Transverse colon (tissue), 4 donors: Measurements from ENCODE around the gene PCCB. TPM values are rescaled to one million over a fixed set of nuclear protein-coding genes. Genes with fewer than 3 reads are reported as not detected.

Experiments
- DNase-seq: peaks from one replicate; pipeline ENCODE4 v3.0.0-alpha.2; 2019
- H3K27ac ChIP-seq, 4 donors: fragments of 200-600 bp; sonication (generic); 2 replicates each; pipeline ENCODE4 v1.5.1; 2016 to 2018; ENCODE audit warnings: inconsistent platforms in 4 of 4
- H3K27me3 ChIP-seq: fragments of 200-600 bp; sonication (generic); 2 replicates; pipeline ENCODE4 v1.5.1; 2017; ENCODE audit warnings: inconsistent platforms
- H3K36me3 ChIP-seq, 4 donors: fragments of 200-600 bp; sonication (generic); 2 replicates each; pipeline ENCODE4 v1.5.1; 2017 to 2019; ENCODE audit warnings: inconsistent platforms in 4 of 4
- H3K4me1 ChIP-seq, 4 donors: fragments of 200-600 bp; sonication (generic); 2 replicates each; pipeline ENCODE4 v1.5.1; 2017 to 2020; ENCODE audit warnings: inconsistent platforms in 4 of 4
- H3K4me3 ChIP-seq, 4 donors: fragments of 200-600 bp; sonication (generic); 1 replicate in 1 of 4; 2 replicates in 3 of 4; pipeline versions ENCODE4 v1.5.1 to v1.6.1; 2017 to 2019; ENCODE audit warnings: inconsistent platforms in 4 of 4
- H3K9me3 ChIP-seq, 2 donors: fragments of 200-600 bp; sonication (generic); 2 replicates each; pipeline ENCODE4 v1.5.1; 2017 to 2019; ENCODE audit warnings: inconsistent platforms in 2 of 2
- EP300 ChIP-seq: sonication (generic); formaldehyde crosslinking; IDR thresholded peaks from one replicate; pipeline ENCODE4 v1.6.1; 2017; ENCODE audit warnings: antibody characterized with exemption, low read depth
- POLR2A ChIP-seq: fragments of 450-650 bp; IDR thresholded peaks from one replicate; pipeline ENCODE4 v1.6.1; 2016; ENCODE audit warnings: antibody characterized with exemption, mild to moderate bottlenecking, moderate library complexity
- POLR2AphosphoS5 ChIP-seq, 3 donors: sonication (generic); formaldehyde crosslinking; IDR thresholded peaks; one replicate each; pipeline ENCODE4 v1.6.1; 2016; ENCODE audit warnings: antibody characterized with exemption in 3 of 3
- WGBS, 2 donors: methylation state at CpG; one replicate each; pipeline ENCODE4 v1.1.5; 2018; ENCODE audit warnings: low coverage in 1 of 2; 5-methylcytosine and 5-hydroxymethylcytosine counted together
- in situ Hi-C, 4 donors: fragments of 200-750 bp; cut with MboI; loops; one replicate each; pipeline versions ENCODE4 v1.15.0 to v1.15.1; 2017; ENCODE audit warnings: low sequenced_read_pairs in 3 of 4, low pct_ligation_motif_present in 1 of 4, low pct_unique_long_range_greater_than_20kb in 1 of 4
- intact Hi-C: fragments of 100-400 bp; cut with DNase I; formaldehyde crosslinking; loops from one replicate; pipeline ENCODE4 v1.15.1; 2023; ENCODE audit warnings: low total_unique reads
- total RNA-seq, 4 donors: library from RNA; depleted of rRNA; stranded (reverse); fragments of >200 nt; gene quantifications; one replicate each; pipeline ENCODE4 v1.1.0, GENCODE V29; 2016
- TF ChIP-seq, protein P1 (sequence below), 5 experiments: fragments of 200-600 bp in 3 of 5; fragments of 450-650 bp in 2 of 5; sonication (generic) in 3 of 5; IDR thresholded peaks; 1 replicate in 2 of 5; 2 replicates in 3 of 5; pipeline ENCODE4 v1.5.1; 2016 to 2017; ENCODE audit warnings: antibody characterized with exemption in 5 of 5, inconsistent platforms in 3 of 5, mild to moderate bottlenecking in 2 of 5, moderate library complexity in 1 of 5

The PCCB gene
- total RNA-seq, 4 donors from 2014 or later = 5.2 to 63.1 (median 48.0) TPM

DNA sequence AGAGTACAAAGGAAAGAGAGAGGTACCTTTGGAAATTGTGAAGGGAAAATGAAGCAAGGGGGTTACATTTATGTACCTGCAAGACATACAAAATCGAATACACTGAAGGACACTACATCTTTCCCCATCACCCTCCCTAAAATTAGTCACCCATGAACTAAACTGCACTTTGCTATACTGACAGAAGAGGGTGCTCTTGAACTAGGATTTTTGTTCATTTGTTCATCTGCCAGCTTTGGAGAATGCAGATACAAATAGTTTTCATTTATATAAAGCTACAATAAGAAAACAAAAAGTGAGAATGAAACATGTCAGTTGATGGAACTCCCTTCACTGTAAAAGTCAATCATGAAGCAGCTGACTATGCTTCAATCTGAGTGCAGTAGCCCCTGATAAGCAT lies 55.7 kb downstream of the PCCB start:
- peaks cover 0 to 5% (median 0%) of the 10 kb centered on the region in 4 donors for H3K36me3 ChIP-seq
- no peaks in the 10 kb centered on the region for H3K27me3 ChIP-seq
- in situ Hi-C loops = no loop called here
- H3K4me3 ChIP-seq = no peak overlapping the region
- H3K9me3 ChIP-seq = no peaks in the 10 kb centered on the region
- no peaks in the 10 kb centered on the region for H3K4me1 ChIP-seq
- no peak for DNase-seq
- intact Hi-C loops = no loop called here
- no peak for TF ChIP-seq EP300
- no peak for TF ChIP-seq POLR2A
- TF ChIP-seq, protein P1, sequence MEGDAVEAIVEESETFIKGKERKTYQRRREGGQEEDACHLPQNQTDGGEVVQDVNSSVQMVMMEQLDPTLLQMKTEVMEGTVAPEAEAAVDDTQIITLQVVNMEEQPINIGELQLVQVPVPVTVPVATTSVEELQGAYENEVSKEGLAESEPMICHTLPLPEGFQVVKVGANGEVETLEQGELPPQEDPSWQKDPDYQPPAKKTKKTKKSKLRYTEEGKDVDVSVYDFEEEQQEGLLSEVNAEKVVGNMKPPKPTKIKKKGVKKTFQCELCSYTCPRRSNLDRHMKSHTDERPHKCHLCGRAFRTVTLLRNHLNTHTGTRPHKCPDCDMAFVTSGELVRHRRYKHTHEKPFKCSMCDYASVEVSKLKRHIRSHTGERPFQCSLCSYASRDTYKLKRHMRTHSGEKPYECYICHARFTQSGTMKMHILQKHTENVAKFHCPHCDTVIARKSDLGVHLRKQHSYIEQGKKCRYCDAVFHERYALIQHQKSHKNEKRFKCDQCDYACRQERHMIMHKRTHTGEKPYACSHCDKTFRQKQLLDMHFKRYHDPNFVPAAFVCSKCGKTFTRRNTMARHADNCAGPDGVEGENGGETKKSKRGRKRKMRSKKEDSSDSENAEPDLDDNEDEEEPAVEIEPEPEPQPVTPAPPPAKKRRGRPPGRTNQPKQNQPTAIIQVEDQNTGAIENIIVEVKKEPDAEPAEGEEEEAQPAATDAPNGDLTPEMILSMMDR (IDR thresholded peaks at IDR 0.05) = no peak
- no peak for TF ChIP-seq POLR2AphosphoS5 (IDR thresholded peaks at IDR 0.05)
- no peak overlapping the region for H3K27ac ChIP-seq
- 82% methylated on average over 1 of the region's 1 CpG; no CpG with 5 or more reads in 1 of the 2 donors for WGBS, 2 donors

DNA sequence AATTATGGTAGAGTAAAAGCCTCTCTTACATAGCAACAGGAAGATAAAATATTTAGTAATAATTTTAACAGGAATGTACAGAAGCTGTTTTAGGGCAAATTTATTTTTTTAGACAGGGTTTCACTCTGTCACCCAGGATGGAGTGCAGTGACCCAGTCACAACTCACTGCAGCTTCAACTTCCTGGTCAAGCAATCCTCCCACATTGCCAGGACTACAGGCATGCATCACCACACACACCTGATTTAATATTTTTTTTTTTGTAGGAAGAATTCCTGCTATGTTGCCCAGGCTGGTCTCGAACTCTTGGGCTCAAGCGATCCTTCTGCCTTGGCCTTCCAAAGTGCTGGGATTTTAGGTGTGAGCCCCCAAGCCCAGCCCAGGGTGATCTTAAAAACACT lies 61.1 kb downstream of the PCCB start:
- TF ChIP-seq POLR2AphosphoS5 (IDR thresholded peaks at IDR 0.05) (no peak), EP300 (no peak), POLR2A (no peak)
- TF ChIP-seq, protein P1 (IDR thresholded peaks at IDR 0.05) = no peak
- H3K4me1 ChIP-seq = no peaks in the 10 kb centered on the region
- DNase-seq = no peak
- H3K4me3 ChIP-seq = no peak overlapping the region
- WGBS, 2 donors = 95% methylated on average over 2 of the region's 2 CpGs; no CpG with 5 or more reads in 1 of the 2 donors
- no peak overlapping the region for H3K27ac ChIP-seq
- H3K27me3 ChIP-seq = no peaks in the 10 kb centered on the region
- H3K36me3 ChIP-seq = peaks cover 0 to 5% (median 0%) of the 10 kb centered on the region in 4 donors
- in situ Hi-C loops = no loop called here
- H3K9me3 ChIP-seq = no peaks in the 10 kb centered on the region
- intact Hi-C loops = no loop called here

- no peak for TF ChIP-seq EP300
- no peak for TF ChIP-seq POLR2A
- TF ChIP-seq POLR2AphosphoS5 (IDR thresholded peaks at IDR 0.05) = no peak
- TF ChIP-seq, protein P1 (IDR thresholded peaks at IDR 0.05) = no peak
- Histone ChIP-seq H3K4me1 (no peaks in the 10 kb centered on the region), H3K36me3 (peaks cover 0 to 5% (median 0%) of the 10 kb centered on the region in 4 donors), H3K4me3 (no peak overlapping the region), H3K27ac (no peak overlapping the region), H3K27me3 (no peaks in the 10 kb centered on the region), H3K9me3 (no peaks in the 10 kb centered on the region)
- 92 to 93% methylated on average over 5 of the region's 5 CpGs for WGBS, 2 donors
- intact Hi-C loops = no loop called here
- in situ Hi-C loops = no loop called here
- DNase-seq = no peak
These were observed 61.8 kb downstream of the PCCB start for GRCh38 chr3:136311968-136312367.

DNA sequence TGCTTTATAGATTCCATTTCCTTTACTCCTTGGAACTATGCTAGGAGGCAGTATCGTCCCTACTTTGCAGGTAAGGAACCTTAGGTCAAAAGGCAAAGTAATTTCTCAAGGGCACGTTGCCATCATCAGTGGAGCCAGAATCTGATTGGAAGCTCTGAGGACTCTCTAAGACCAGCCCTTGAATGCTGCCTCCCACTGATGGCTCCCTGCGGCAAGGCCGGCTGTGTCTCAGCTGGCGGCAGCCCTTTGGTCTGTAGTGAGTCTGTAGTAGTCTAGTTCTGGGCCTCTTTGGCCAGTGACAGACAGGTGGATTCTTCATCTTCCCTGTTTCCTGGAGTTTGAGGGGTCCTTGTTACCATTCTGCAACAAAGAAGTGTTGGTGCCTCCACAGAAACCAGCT lies 76.2 kb downstream of the PCCB start:
- no peaks in the 10 kb centered on the region for H3K4me1 ChIP-seq
- WGBS, 2 donors = 98 to 100% methylated on average over 2 to 5 of the region's 5 CpGs
- intact Hi-C loops = no loop called here
- no peak overlapping the region for H3K27ac ChIP-seq
- in situ Hi-C loops = no loop called here
- no peak overlapping the region for H3K4me3 ChIP-seq
- peaks cover 15 to 20% of the 10 kb centered on the region in 2 donors for H3K9me3 ChIP-seq
- peaks cover 0 to 15% (median 8%) of the 10 kb centered on the region in 4 donors for H3K36me3 ChIP-seq
- no peaks in the 10 kb centered on the region for H3K27me3 ChIP-seq
- TF ChIP-seq POLR2AphosphoS5 (IDR thresholded peaks at IDR 0.05) (no peak), EP300 (no peak), POLR2A (no peak)
- TF ChIP-seq, protein P1 (IDR thresholded peaks at IDR 0.05) = no peak
- DNase-seq = no peak
